ENCODE measurements around the gene ACSS2.

- TF ChIP-seq GATA2 (IDR thresholded peaks at IDR 0.05; ENCODE audit: low read depth, low read length) (no peak), GATA3 (IDR thresholded peaks at IDR 0.05; ENCODE audit: low read depth, low read length) (no peak)
Measured at GRCh38 chr20:34892671-34893070, 16.3 kb downstream of the ACSS2 start.
